ENCODE measurements around the gene TMC1.

Gene TMC1

DNA sequence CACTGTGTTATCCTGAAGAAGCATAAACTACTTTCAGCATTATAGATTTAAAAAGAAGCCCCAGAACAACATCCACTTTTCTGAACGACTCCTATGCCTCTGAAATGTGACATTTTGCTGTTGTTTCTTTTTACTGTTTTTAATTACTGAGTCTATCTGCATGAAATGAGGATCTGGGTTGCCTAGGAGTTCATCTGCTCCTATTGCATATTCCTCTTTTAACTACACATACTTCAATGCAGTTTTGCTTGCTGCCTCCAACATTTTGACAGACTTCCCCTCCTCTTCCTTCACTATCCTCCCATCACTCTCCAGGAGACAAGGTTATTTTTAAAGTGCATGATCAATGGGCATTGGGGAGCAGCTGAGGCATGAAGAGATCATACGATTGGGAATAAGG, 164.5 kb downstream of the TMC1 start:
- no peak overlapping the region for H3K27ac Mint-ChIP-seq (ENCODE audit: low read depth)
- H3K9me3 Mint-ChIP-seq: no peaks in the 10 kb centered on the region
- ATAC-seq (replicated peaks; ENCODE audit: extremely low read depth, poor library complexity, severe bottlenecking) (no peak), DNase-seq (ENCODE audit: low spot score in 2 of 2) (no peak)
- no peak overlapping the region for H3K4me3 Mint-ChIP-seq
- peaks cover 7% of the 10 kb centered on the region for H3K27me3 Mint-ChIP-seq
- no peaks in the 10 kb centered on the region for H3K36me3 Mint-ChIP-seq (ENCODE audit: insufficient read depth)
- H3K4me1 Mint-ChIP-seq: no peaks in the 10 kb centered on the region

DNA sequence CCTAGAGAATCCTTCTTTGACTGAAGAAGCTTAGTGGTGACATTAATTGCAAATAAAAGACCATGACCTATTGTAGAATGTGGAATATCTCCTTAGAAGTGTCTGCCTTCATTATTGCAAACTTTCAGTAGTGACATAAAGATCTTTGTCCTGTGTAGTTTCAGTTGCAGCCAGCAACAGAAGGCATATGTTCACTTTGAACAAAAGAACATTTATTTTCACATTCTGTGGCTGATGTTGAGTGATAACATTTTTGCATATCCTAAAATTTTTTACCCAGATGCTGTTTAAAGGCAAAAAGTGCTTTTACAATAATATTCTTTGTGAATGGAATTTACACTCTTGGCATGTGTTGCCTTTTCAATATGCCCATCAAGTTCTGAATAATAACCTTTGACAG, 165.9 kb downstream of the TMC1 start:
- no peak for ATAC-seq (replicated peaks; ENCODE audit: extremely low read depth, poor library complexity, severe bottlenecking)
- no peak overlapping the region for H3K27ac Mint-ChIP-seq (ENCODE audit: low read depth)

DNA sequence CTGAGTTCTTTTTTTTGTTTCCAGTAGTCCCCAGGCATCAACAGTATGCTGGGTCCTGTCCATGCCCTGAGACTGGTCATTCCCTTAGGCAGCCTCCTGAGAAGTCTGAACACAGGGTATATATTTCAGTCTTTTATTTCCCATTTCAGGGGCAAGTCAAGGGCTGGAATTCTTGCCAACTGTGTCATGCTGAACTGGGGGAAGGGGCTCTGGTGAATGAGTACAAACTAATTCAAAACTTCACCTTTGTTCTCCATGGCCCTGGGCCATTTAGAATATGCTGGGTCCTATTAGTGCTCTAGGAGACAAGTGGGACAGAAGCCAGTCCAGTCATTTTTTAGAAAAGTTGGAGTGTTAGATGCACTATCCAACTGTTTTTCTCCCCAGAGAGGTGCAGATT, 170.3 kb downstream of the TMC1 start:
- Mint-ChIP-seq H3K36me3 (ENCODE audit: insufficient read depth) (peaks cover 1% of the 10 kb centered on the region), H3K27ac (ENCODE audit: low read depth) (no peak overlapping the region), H3K4me1 (no peaks in the 10 kb centered on the region), H3K9me3 (no peaks in the 10 kb centered on the region), H3K27me3 (no peaks in the 10 kb centered on the region), H3K4me3 (no peak overlapping the region)
- ATAC-seq (replicated peaks; ENCODE audit: extremely low read depth, poor library complexity, severe bottlenecking): no peak
- no peak for DNase-seq (ENCODE audit: low spot score in 2 of 2)

More for the DNA sequence above, 165.9 kb downstream of the TMC1 start:
- H3K4me3 Mint-ChIP-seq: no peak overlapping the region
- H3K4me1 Mint-ChIP-seq: no peaks in the 10 kb centered on the region
- H3K27me3 Mint-ChIP-seq: peaks cover 7% of the 10 kb centered on the region
- no peak for DNase-seq (ENCODE audit: low spot score in 2 of 2)
- H3K9me3 Mint-ChIP-seq: no peaks in the 10 kb centered on the region
- peaks cover 1% of the 10 kb centered on the region for H3K36me3 Mint-ChIP-seq (ENCODE audit: insufficient read depth)

DNA sequence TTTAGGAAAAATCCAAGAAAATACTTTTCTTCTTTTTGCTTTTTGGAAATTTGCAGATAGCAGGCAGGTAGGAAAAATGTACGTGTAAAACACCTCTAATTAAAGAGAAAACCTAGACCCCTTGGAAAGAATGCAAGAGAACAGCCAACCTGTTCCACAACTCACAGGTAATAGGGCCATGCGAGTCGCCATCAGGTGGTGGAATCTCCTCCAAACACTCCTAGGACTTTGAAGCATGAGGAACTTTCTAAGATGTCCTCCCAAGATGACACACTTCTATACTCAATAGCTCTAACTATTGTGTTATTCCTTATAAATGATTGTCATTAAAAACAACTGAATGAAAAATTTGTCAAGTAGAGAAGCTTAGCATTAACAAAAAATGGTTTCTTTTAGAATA, 174.0 kb downstream of the TMC1 start:
- Mint-ChIP-seq H3K27me3 (peaks cover 11% of the 10 kb centered on the region), H3K9me3 (no peaks in the 10 kb centered on the region), H3K4me1 (no peaks in the 10 kb centered on the region), H3K27ac (ENCODE audit: low read depth) (no peak overlapping the region), H3K4me3 (no peak overlapping the region), H3K36me3 (ENCODE audit: insufficient read depth) (peaks cover 1% of the 10 kb centered on the region)
- ATAC-seq (replicated peaks; ENCODE audit: extremely low read depth, poor library complexity, severe bottlenecking) (no peak), DNase-seq (ENCODE audit: low spot score in 2 of 2) (no peak)

DNA sequence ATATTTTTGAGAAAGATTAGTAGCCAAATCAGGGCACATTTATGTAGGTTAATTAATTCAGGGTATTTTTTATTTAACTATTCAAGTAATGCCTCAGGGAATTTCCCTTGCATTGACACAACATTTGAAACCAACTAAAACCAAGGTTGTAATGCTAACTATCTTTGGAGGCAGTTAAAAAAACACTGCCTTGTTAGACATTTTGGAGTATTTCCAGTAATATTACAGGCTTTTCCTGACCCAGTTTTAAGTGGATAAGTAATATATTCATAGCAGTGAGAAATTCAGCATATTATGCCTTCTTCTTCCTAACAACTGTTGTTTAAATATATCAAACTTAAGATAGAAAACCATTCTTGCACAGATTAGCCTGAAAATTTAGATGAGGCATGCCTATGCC, 175.1 kb downstream of the TMC1 start:
- no peak for ATAC-seq (replicated peaks; ENCODE audit: extremely low read depth, poor library complexity, severe bottlenecking)

DNA sequence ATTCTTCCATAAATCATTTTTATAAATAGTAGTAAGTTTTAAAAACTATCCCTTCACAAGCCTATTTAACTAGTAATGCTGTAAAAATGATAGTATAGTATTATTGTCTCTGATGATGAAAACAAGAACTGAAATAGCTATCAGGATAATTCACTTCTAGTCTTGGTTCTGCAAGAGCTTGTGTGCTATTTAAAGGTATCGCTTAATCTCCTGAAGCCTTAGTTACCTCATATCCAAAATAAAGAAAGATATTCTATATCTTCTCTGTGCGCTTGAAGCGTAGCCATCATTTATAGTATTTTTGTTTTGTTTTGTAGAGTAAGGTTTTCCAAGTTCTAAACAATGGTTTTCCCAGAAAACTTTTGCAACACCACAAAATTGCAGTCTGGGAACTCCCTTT, 180.1 kb downstream of the TMC1 start:
- DNase-seq (ENCODE audit: low spot score in 2 of 2): no peak
- Mint-ChIP-seq H3K27ac (ENCODE audit: low read depth) (no peak overlapping the region), H3K36me3 (ENCODE audit: insufficient read depth) (no peaks in the 10 kb centered on the region), H3K4me1 (no peaks in the 10 kb centered on the region), H3K9me3 (no peaks in the 10 kb centered on the region), H3K27me3 (peaks cover 11% of the 10 kb centered on the region), H3K4me3 (no peak overlapping the region)
- ATAC-seq (replicated peaks; ENCODE audit: extremely low read depth, poor library complexity, severe bottlenecking): no peak

More for the DNA sequence above, 175.1 kb downstream of the TMC1 start:
- H3K27ac Mint-ChIP-seq (ENCODE audit: low read depth): no peak overlapping the region
- H3K36me3 Mint-ChIP-seq (ENCODE audit: insufficient read depth): peaks cover under 1% of the 10 kb centered on the region
- no peak for DNase-seq (ENCODE audit: low spot score in 2 of 2)
- no peaks in the 10 kb centered on the region for H3K4me1 Mint-ChIP-seq
- peaks cover 11% of the 10 kb centered on the region for H3K27me3 Mint-ChIP-seq
- H3K9me3 Mint-ChIP-seq: no peaks in the 10 kb centered on the region
- no peak overlapping the region for H3K4me3 Mint-ChIP-seq

DNA sequence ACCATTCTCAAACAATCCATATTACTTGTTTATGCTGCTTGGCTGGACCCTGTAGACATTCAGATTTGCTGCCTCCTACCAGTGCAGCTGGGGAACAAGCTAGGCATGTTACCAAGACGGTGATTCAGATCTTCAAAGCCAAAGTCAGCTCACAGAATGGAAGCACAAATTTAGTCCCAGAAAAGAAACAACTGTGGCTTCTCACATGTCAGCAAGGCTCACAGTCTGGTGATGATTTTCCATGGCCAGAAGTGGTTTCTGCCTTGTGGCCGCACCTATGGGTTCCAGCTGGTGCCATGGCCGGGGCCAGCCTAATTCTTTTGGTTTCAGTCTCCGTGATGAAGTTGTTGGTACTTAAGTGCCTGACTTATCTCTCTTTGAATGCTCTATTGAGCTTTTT, 182.2 kb downstream of the TMC1 start:
- Mint-ChIP-seq H3K27ac (ENCODE audit: low read depth) (no peak overlapping the region), H3K27me3 (peaks cover 5% of the 10 kb centered on the region), H3K4me1 (no peaks in the 10 kb centered on the region), H3K36me3 (ENCODE audit: insufficient read depth) (no peaks in the 10 kb centered on the region), H3K9me3 (no peaks in the 10 kb centered on the region), H3K4me3 (no peak overlapping the region)
- ATAC-seq (replicated peaks; ENCODE audit: extremely low read depth, poor library complexity, severe bottlenecking): no peak
- no peak for DNase-seq (ENCODE audit: low spot score in 2 of 2)

DNA sequence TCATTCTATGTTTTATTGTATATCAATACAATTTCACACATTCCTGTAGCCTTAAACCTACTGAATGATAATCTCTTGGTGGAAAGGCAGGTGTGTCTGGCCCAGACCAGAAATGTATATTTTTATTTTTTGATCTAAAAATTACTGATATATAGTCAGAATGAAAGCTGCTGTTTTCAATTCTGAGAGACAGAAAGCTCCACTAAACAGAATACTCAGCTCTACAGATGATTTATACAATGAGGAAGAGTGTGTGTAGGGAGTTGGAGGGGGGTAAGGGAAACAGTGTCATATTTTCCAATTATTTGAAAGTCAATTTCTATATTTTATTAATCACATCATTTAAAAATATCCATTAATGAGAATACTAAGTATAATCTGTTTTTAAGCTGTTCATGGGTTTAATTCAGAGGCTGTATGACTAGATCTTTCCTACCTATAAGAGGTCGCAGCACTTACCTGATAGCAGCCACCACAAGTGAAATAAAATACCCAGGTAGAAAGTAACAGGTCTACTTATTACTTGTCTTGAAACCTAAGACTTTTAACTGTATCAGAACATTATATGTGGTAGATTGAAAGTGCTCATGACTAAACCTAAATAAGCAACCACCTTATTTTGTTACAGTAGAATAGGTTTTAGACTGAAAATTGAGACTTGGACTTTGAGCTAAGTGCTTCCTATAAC, 183.4 kb downstream of the TMC1 start:
- Mint-ChIP-seq H3K4me1 (no peaks in the 10 kb centered on the region), H3K9me3 (peaks cover 4% of the 10 kb centered on the region), H3K36me3 (ENCODE audit: insufficient read depth) (no peaks in the 10 kb centered on the region), H3K27me3 (no peaks in the 10 kb centered on the region), H3K27ac (ENCODE audit: low read depth) (no peak overlapping the region), H3K4me3 (no peak overlapping the region)
- ATAC-seq (replicated peaks; ENCODE audit: extremely low read depth, poor library complexity, severe bottlenecking) (no peak), DNase-seq (ENCODE audit: low spot score in 2 of 2) (no peak)

DNA sequence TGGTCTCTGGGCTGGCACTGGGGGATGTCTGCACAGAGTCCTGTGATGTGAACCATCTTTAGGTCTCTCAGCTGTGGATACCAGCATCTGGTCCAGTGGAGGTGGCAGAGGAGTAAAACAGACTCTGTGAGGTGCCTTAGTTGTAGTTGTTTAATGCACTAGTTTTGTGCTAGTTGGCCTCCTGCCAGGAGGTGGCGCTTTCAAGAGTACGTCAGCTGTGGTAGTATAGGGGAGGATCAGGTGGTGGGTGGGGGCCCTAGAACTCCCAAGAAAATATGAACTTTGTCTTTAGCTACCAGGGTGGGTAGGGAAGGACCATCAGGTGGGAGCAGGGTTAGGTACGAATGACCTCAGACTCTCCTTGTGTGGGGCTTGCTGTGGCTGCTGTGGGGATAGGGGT, 197.1 kb downstream of the TMC1 start:
- H3K36me3 Mint-ChIP-seq (ENCODE audit: insufficient read depth): no peaks in the 10 kb centered on the region
- H3K4me3 Mint-ChIP-seq: no peak overlapping the region
- H3K4me1 Mint-ChIP-seq: no peaks in the 10 kb centered on the region
- no peak for ATAC-seq (replicated peaks; ENCODE audit: extremely low read depth, poor library complexity, severe bottlenecking)
- DNase-seq (ENCODE audit: low spot score in 2 of 2): no peak
- H3K9me3 Mint-ChIP-seq: peaks cover 5% of the 10 kb centered on the region
- no peak overlapping the region for H3K27ac Mint-ChIP-seq (ENCODE audit: low read depth)
- peaks cover 13% of the 10 kb centered on the region for H3K27me3 Mint-ChIP-seq

DNA sequence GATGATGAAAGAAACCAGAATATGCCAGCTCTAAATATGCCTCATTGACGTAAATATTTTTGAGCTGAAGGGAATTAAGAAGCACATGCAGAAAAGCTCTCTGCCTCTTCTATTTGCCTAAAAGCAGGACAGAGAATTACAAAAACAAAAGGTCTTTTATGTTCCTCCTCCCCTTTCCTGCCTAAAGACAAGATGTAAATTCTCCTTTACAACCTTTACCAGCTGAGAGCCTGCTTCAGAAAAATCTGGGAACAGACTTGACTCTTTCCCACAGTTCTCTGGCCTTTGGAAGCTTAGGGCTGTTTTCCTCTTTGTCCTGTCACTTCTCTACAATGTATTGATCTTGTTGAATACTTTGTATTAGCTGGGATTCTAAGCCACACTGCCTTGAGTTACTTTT, 199.7 kb downstream of the TMC1 start:
- Mint-ChIP-seq H3K9me3 (no peaks in the 10 kb centered on the region), H3K4me3 (no peak overlapping the region), H3K4me1 (no peaks in the 10 kb centered on the region), H3K27me3 (peaks cover 13% of the 10 kb centered on the region), H3K27ac (ENCODE audit: low read depth) (no peak overlapping the region), H3K36me3 (ENCODE audit: insufficient read depth) (no peaks in the 10 kb centered on the region)
- no peak for ATAC-seq (replicated peaks; ENCODE audit: extremely low read depth, poor library complexity, severe bottlenecking)
- no peak for DNase-seq (ENCODE audit: low spot score in 2 of 2)

DNA sequence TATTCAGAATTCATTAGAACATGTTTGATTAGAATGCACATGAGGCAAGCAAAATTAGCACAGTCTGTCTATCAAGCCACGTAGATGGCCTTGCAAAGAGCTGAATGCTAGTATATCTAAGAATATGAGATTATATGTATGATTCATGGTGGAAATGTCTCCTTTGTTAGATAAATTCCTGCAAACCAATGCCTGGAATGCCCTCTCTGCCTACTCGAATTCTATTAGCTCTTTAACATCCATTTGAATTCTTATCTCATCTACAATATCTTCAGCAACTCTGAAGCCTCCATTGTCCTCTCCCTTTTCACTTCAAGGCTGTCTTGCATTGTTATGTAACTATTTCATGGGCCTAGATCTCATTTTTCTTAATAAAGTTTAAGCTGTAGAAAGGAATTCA, 205.5 kb downstream of the TMC1 start:
- DNase-seq (ENCODE audit: low spot score in 2 of 2): no peak
- no peaks in the 10 kb centered on the region for H3K9me3 Mint-ChIP-seq

DNA sequence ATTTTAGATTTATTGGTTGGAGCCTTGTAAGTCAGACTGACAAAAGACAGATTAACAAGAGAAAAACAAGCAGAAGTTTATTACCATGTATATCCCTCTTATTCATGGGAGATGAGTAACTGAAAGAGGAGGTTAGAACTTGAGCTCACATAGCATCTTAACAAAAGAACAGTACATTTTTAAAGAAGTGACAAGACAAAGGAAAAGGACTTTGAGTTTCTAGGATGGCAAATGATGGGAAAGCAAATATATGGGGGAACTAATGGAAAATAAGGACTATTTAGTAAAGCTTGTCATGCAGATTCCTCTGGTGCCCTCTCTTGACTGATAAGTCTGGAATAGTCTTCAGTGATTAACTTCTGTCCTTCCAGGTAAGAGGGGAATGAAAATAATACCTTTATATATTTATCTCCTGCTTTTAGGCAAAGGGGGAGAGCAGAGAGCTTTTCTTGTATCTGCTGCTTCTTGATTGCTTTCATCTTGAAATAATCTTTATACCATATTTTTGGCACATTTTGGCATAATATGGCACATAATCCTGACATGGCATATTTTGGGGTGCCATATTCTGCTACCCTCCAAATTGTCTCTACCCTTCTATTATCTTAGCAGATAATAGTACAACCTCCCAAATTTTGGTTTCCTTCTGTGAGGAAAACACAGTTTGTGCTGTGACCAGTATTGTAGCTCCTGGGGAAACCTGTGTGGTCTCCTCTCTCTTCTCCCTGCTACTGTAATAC, 206.8 kb downstream of the TMC1 start:
- Mint-ChIP-seq H3K4me1 (no peaks in the 10 kb centered on the region), H3K9me3 (no peaks in the 10 kb centered on the region), H3K36me3 (ENCODE audit: insufficient read depth) (no peaks in the 10 kb centered on the region), H3K27me3 (no peaks in the 10 kb centered on the region), H3K27ac (ENCODE audit: low read depth) (no peak overlapping the region), H3K4me3 (no peak overlapping the region)
- DNase-seq (ENCODE audit: low spot score in 2 of 2) (no peak), ATAC-seq (replicated peaks; ENCODE audit: extremely low read depth, poor library complexity, severe bottlenecking) (no peak)

More for the DNA sequence above, 205.5 kb downstream of the TMC1 start:
- H3K27me3 Mint-ChIP-seq: no peaks in the 10 kb centered on the region
- no peaks in the 10 kb centered on the region for H3K36me3 Mint-ChIP-seq (ENCODE audit: insufficient read depth)
- H3K4me3 Mint-ChIP-seq: no peak overlapping the region
- H3K27ac Mint-ChIP-seq (ENCODE audit: low read depth): no peak overlapping the region
- no peaks in the 10 kb centered on the region for H3K4me1 Mint-ChIP-seq
- no peak for ATAC-seq (replicated peaks; ENCODE audit: extremely low read depth, poor library complexity, severe bottlenecking)

DNA sequence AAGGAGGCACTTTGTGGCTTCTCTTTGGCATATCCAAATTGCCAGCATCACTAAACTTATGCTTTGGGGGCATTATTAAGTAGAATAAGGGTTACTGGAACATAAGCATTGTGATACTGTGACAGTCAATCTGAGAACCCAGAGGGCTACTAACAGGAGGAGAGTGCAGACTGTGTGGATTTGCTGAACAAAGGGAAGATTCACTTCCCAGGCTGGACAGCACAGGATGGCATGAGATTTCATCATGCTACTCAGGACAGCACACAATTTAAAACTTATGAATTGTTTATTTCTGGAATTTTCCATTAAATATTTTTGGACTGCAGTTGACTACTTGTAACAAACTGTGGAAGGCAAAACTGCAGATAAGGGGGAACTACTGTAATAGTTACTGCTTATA, 212.5 kb downstream of the TMC1 start:
- Mint-ChIP-seq H3K36me3 (ENCODE audit: insufficient read depth) (no peaks in the 10 kb centered on the region), H3K4me1 (no peaks in the 10 kb centered on the region), H3K9me3 (no peaks in the 10 kb centered on the region), H3K4me3 (no peak overlapping the region), H3K27ac (ENCODE audit: low read depth) (no peak overlapping the region), H3K27me3 (peaks cover 19% of the 10 kb centered on the region)
- DNase-seq (ENCODE audit: low spot score in 2 of 2) (no peak), ATAC-seq (replicated peaks; ENCODE audit: extremely low read depth, poor library complexity, severe bottlenecking) (no peak)
